Measurements from ENCODE around the gene ULBP1.
"Not testable (repeated sequence)": the region's sequence is repeated elsewhere in the genome, so short reads cannot be mapped to it uniquely, and the experiment has no call there.

GRCh38 chr6:149938013-149938570 lies 25.7 kb upstream of the ULBP1 start:
- TF ChIP-seq CTCF (conservative IDR thresholded peaks at IDR 0.05 in 1 of 2, IDR thresholded peaks at IDR 0.05 in 1 of 2; ENCODE audit: extremely low read depth in 1 of 2, insufficient read depth in 1 of 2, low read depth in 1 of 2, low read length in 2 of 2); EZH2 (IDR thresholded peaks at IDR 0.05; ENCODE audit: borderline replicate concordance, low read length): not testable (repeated sequence)
